Transverse colon (tissue), 4 donors: ENCODE data around the gene NPAS4. TPM values are rescaled to one million over a fixed set of nuclear protein-coding genes. Genes with fewer than 3 reads are reported as not detected.

Source experiments
- DNase-seq: peaks from one replicate; pipeline ENCODE4 v3.0.0-alpha.2; 2019
- H3K27ac ChIP-seq, 4 donors: fragments of 200-600 bp; sonication (generic); 2 replicates each; pipeline ENCODE4 v1.5.1; 2016 to 2018; ENCODE audit warnings: inconsistent platforms in 4 of 4
- H3K27me3 ChIP-seq: fragments of 200-600 bp; sonication (generic); 2 replicates; pipeline ENCODE4 v1.5.1; 2017; ENCODE audit warnings: inconsistent platforms
- H3K36me3 ChIP-seq, 4 donors: fragments of 200-600 bp; sonication (generic); 2 replicates each; pipeline ENCODE4 v1.5.1; 2017 to 2019; ENCODE audit warnings: inconsistent platforms in 4 of 4
- H3K4me1 ChIP-seq, 4 donors: fragments of 200-600 bp; sonication (generic); 2 replicates each; pipeline ENCODE4 v1.5.1; 2017 to 2020; ENCODE audit warnings: inconsistent platforms in 4 of 4
- H3K4me3 ChIP-seq, 4 donors: fragments of 200-600 bp; sonication (generic); 1 replicate in 1 of 4; 2 replicates in 3 of 4; pipeline versions ENCODE4 v1.5.1 to v1.6.1; 2017 to 2019; ENCODE audit warnings: inconsistent platforms in 4 of 4
- H3K9me3 ChIP-seq, 2 donors: fragments of 200-600 bp; sonication (generic); 2 replicates each; pipeline ENCODE4 v1.5.1; 2017 to 2019; ENCODE audit warnings: inconsistent platforms in 2 of 2
- CTCF ChIP-seq, 5 experiments: fragments of 200-600 bp in 3 of 5; fragments of 450-650 bp in 2 of 5; sonication (generic) in 3 of 5; IDR thresholded peaks; 1 replicate in 2 of 5; 2 replicates in 3 of 5; pipeline ENCODE4 v1.5.1; 2016 to 2017; ENCODE audit warnings: antibody characterized with exemption in 5 of 5, inconsistent platforms in 3 of 5, mild to moderate bottlenecking in 2 of 5, moderate library complexity in 1 of 5
- EP300 ChIP-seq: sonication (generic); formaldehyde crosslinking; IDR thresholded peaks from one replicate; pipeline ENCODE4 v1.6.1; 2017; ENCODE audit warnings: antibody characterized with exemption, low read depth
- POLR2A ChIP-seq: fragments of 450-650 bp; IDR thresholded peaks from one replicate; pipeline ENCODE4 v1.6.1; 2016; ENCODE audit warnings: antibody characterized with exemption, mild to moderate bottlenecking, moderate library complexity
- POLR2AphosphoS5 ChIP-seq, 3 donors: sonication (generic); formaldehyde crosslinking; IDR thresholded peaks; one replicate each; pipeline ENCODE4 v1.6.1; 2016; ENCODE audit warnings: antibody characterized with exemption in 3 of 3
- WGBS, 2 donors: methylation state at CpG; one replicate each; pipeline ENCODE4 v1.1.5; 2018; ENCODE audit warnings: low coverage in 1 of 2; 5-methylcytosine and 5-hydroxymethylcytosine counted together
- in situ Hi-C, 4 donors: fragments of 200-750 bp; cut with MboI; loops; one replicate each; pipeline versions ENCODE4 v1.15.0 to v1.15.1; 2017; ENCODE audit warnings: low sequenced_read_pairs in 3 of 4, low pct_ligation_motif_present in 1 of 4, low pct_unique_long_range_greater_than_20kb in 1 of 4
- intact Hi-C: fragments of 100-400 bp; cut with DNase I; formaldehyde crosslinking; loops from one replicate; pipeline ENCODE4 v1.15.1; 2023; ENCODE audit warnings: low total_unique reads
- total RNA-seq, 4 donors: library from RNA; depleted of rRNA; stranded (reverse); fragments of >200 nt; gene quantifications; one replicate each; pipeline ENCODE4 v1.1.0, GENCODE V29; 2016

The NPAS4 gene
- total RNA-seq, 4 donors from 2014 or later, result 0.16 TPM; not detected in 3

GRCh38 chr11:66454828-66455227 lies 34.0 kb downstream of the NPAS4 start:
- no peaks in the 10 kb centered on the region for H3K9me3 ChIP-seq
- WGBS, 2 donors, result 26 to 54% methylated on average over 2 to 3 of the region's 3 CpGs
- DNase-seq, result no peak
- H3K4me3 ChIP-seq, result no peak overlapping the region
- no peaks in the 10 kb centered on the region for H3K4me1 ChIP-seq
- in situ Hi-C loops (no loop called here), intact Hi-C loops (no loop called here)
- H3K27ac ChIP-seq, result no peak overlapping the region
- H3K27me3 ChIP-seq, result no peaks in the 10 kb centered on the region
- TF ChIP-seq EP300, result no peak
- no peak for TF ChIP-seq POLR2A
- no peak for TF ChIP-seq CTCF (IDR thresholded peaks at IDR 0.05)
- TF ChIP-seq POLR2AphosphoS5 (IDR thresholded peaks at IDR 0.05), result no peak
- no peaks in the 10 kb centered on the region for H3K36me3 ChIP-seq

GRCh38 chr11:66457826-66458225 lies 37.0 kb downstream of the NPAS4 start:
- H3K9me3 ChIP-seq, result no peaks in the 10 kb centered on the region
- H3K36me3 ChIP-seq, result no peaks in the 10 kb centered on the region
- no peak for DNase-seq
- H3K27ac ChIP-seq, result no peak overlapping the region
- WGBS, 2 donors, result 80 to 82% methylated on average over 4 to 6 of the region's 6 CpGs
- intact Hi-C loops (no loop called here), in situ Hi-C loops (no loop called here)
- H3K4me3 ChIP-seq, result no peak overlapping the region
- TF ChIP-seq CTCF (IDR thresholded peaks at IDR 0.05) (no peak), POLR2AphosphoS5 (IDR thresholded peaks at IDR 0.05) (no peak), EP300 (no peak), POLR2A (no peak)
- no peaks in the 10 kb centered on the region for H3K4me1 ChIP-seq
- H3K27me3 ChIP-seq, result no peaks in the 10 kb centered on the region

DNA sequence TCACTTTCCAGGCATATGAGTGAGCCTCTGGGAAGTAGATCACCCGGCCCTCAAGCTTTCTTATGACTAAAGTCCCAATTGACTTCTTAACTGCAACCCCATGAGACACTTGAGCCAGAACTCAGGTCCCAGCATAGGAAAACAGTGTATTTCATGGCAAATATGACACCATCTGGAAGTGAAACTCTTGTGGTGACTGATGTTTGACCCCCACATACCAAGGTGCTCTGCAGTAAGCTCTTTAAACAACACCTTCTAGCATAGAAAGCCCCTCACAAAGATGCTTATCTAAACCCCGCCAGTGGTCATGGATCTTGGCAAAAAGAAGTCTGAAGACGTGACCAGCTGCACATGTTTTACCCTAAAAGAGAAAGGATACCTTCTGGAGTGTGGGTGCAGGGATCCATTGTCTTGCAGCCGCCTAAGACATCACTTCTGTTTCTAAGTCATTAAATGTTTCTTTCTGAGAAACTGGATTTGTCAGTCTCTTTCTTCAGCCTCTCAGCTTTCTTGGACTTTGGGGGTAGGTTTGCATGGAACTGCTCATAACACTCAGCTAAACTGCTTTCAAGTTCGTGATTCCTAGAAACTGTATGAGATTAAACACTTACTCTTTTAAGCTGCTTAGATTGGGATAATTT lies 38.4 kb downstream of the NPAS4 start:
- in situ Hi-C loops, result no loop called here

DNA sequence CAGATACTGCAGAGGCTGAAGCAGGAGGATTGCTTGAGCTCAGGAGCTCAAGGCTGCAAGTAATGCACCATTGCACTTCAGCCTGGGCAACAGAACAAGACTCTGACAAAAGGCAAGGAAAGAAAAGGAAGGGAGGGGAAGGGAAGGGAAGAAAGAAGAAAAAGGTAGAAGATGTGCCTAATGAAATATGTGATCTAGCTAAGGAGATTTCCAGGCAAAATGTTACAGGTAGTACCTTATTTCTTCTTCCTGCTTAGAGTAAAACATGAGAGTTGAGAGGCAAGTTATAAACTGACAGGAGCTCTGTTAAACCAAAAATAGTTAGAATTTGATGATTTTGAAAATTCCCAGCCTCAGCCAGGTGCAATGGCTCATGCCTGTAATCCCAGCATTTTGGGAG lies 41.2 kb downstream of the NPAS4 start:
- DNase-seq, result no peak
- no peaks in the 10 kb centered on the region for H3K27me3 ChIP-seq
- H3K9me3 ChIP-seq, result no peaks in the 10 kb centered on the region
- intact Hi-C loops, result no loop called here
- H3K4me3 ChIP-seq, result no peak overlapping the region
- no peaks in the 10 kb centered on the region for H3K36me3 ChIP-seq
- H3K4me1 ChIP-seq, result peaks cover 0 to 8% (median 3%) of the 10 kb centered on the region in 4 donors
- in situ Hi-C loops, result no loop called here
- H3K27ac ChIP-seq, result no peak overlapping the region
- TF ChIP-seq POLR2A (no peak), POLR2AphosphoS5 (IDR thresholded peaks at IDR 0.05) (no peak), CTCF (IDR thresholded peaks at IDR 0.05) (no peak), EP300 (no peak)

More for the DNA sequence above, 38.4 kb downstream of the NPAS4 start:
- Histone ChIP-seq H3K4me3 (no peak overlapping the region), H3K27me3 (no peaks in the 10 kb centered on the region), H3K9me3 (no peaks in the 10 kb centered on the region), H3K36me3 (no peaks in the 10 kb centered on the region), H3K4me1 (no peaks in the 10 kb centered on the region), H3K27ac (no peak overlapping the region)
- intact Hi-C loops, result no loop called here
- TF ChIP-seq CTCF (IDR thresholded peaks at IDR 0.05) (no peak), POLR2AphosphoS5 (IDR thresholded peaks at IDR 0.05) (no peak), POLR2A (no peak), EP300 (no peak)
- no peak for DNase-seq
- 51 to 100% methylated on average over 1 to 5 of the region's 5 CpGs for WGBS, 2 donors
